GM12801 (cell line): ENCODE data around the gene MB21D2.

Experiments
- CTCF ChIP-seq: IDR thresholded peaks from one replicate; pipeline ENCODE4 v1.5.1; 2011; ENCODE audit warnings: control low read depth; ENCODE audit not compliant: insufficient read length; ENCODE audit errors: extremely low read depth

Gene MB21D2

GRCh38 chr3:192943393-192943792 is 25.7 kb upstream of the MB21D2 start:
- TF ChIP-seq CTCF, result no peak

- no peak for TF ChIP-seq CTCF
Observed at GRCh38 chr3:192942625-192943024, 25.0 kb upstream of the MB21D2 start.

GRCh38 chr3:192940129-192940528 is 22.5 kb upstream of the MB21D2 start:
- TF ChIP-seq CTCF, result no peak

- TF ChIP-seq CTCF, result no peak
Observed at GRCh38 chr3:192935441-192935840, 17.8 kb upstream of the MB21D2 start.

- TF ChIP-seq CTCF, result no peak
Observed at GRCh38 chr3:192933779-192934460, 16.3 kb upstream of the MB21D2 start.

- TF ChIP-seq CTCF, result no peak
Observed at GRCh38 chr3:192933259-192933658, 15.6 kb upstream of the MB21D2 start.

GRCh38 chr3:192931825-192932224 is 14.2 kb upstream of the MB21D2 start:
- TF ChIP-seq CTCF, result no peak
